PFSK-1 (cell line): ENCODE results near the gene CATSPERB.

Source experiments
- FOXP2 ChIP-seq: optimal IDR thresholded peaks from 2 replicates; pipeline ENCODE3; 2011; ENCODE audit warnings: borderline replicate concordance, control low read depth, inconsistent platforms; ENCODE audit not compliant: insufficient read depth; ENCODE audit errors: extremely low read length, extremely low read depth
- POLR2AphosphoS5 ChIP-seq: IDR thresholded peaks from 2 replicates; pipeline ENCODE4 v1.6.1; 2012; ENCODE audit warnings: low read depth, mild to moderate bottlenecking, control low read depth, low read length, moderate library complexity
- REST ChIP-seq, 2 experiments: IDR thresholded peaks; 2 replicates each; pipeline versions ENCODE4 v1.6.1 to v1.8.0; 2011 to 2012; ENCODE audit warnings: low read depth in 2 of 2, low read length in 2 of 2, control low read depth in 1 of 2, inconsistent platforms in 1 of 2, mild to moderate bottlenecking in 1 of 2, moderate library complexity in 1 of 2; ENCODE audit not compliant: insufficient read depth in 1 of 2
- SIN3A ChIP-seq: IDR thresholded peaks from 2 replicates; pipeline ENCODE4 v1.6.1; 2012; ENCODE audit warnings: mild to moderate bottlenecking, low read length, moderate library complexity, borderline replicate concordance; ENCODE audit not compliant: insufficient read depth
- TAF1 ChIP-seq: IDR thresholded peaks from 2 replicates; pipeline ENCODE4 v1.6.1; 2012; ENCODE audit warnings: low read length, control low read depth, borderline replicate concordance; ENCODE audit not compliant: insufficient read depth

CATSPERB gene

GRCh38 chr14:91533623-91534022 is 198.3 kb downstream of the CATSPERB start:
- TF ChIP-seq TAF1, result no peak
- TF ChIP-seq SIN3A, result no peak
- TF ChIP-seq POLR2AphosphoS5, result no peak
- no peak for TF ChIP-seq REST (IDR thresholded peaks at IDR 0.05; ENCODE audit: insufficient read depth in 1 of 2, low read depth in 2 of 2, low read length in 2 of 2)
- no peak for TF ChIP-seq FOXP2
